ENCODE measurements around the gene PNRC2. TPM values are rescaled to one million over a fixed set of nuclear protein-coding genes. Genes with fewer than 3 reads are reported as not detected.

PNRC2 gene
- polyA plus RNA-seq, 3 donors: 71.7 to 89.7 (median 71.7) TPM

Small RNA genes lying within 50 kb of the gene (small RNA-seq; reads per million reads assigned to genes)
- not detected for gene MIR378F (ENCODE audit: insufficient read length, low read depth)

Other genes starting within 250 kb of the PNRC2 start
- 10 to 100 TPM; 25.4 to 31.2 (median 28.7) TPM for gene ELOA, start 216.4 kb upstream of the PNRC2 start, polyA plus RNA-seq
- 10 to 100 TPM; 20.8 to 40.8 (median 29.9) TPM for gene PITHD1, start 181.4 kb upstream of the PNRC2 start, polyA plus RNA-seq
- gene LYPLA2, start 168.7 kb upstream of the PNRC2 start, polyA plus RNA-seq: 10 to 100 TPM; 68.3 to 86.7 (median 74.1) TPM
- 10 to 100 TPM; 17.6 to 21.9 (median 18.0) TPM for gene GALE, start 159.1 kb upstream of the PNRC2 start, polyA plus RNA-seq
- 10 to 100 TPM; 17.8 to 26.7 (median 22.1) TPM for gene HMGCL, start 134.4 kb upstream of the PNRC2 start, polyA plus RNA-seq
- 10 to 100 TPM; 24.2 to 97.7 (median 96.6) TPM for gene FUCA1, start 91.5 kb upstream of the PNRC2 start, polyA plus RNA-seq
- gene CNR2, start 46.5 kb upstream of the PNRC2 start, polyA plus RNA-seq: under 1 TPM; 0.03 to 0.12 (median 0.11) TPM
- gene SRSF10, start 20.5 kb downstream of the PNRC2 start, polyA plus RNA-seq: 10 to 100 TPM; 66.6 to 76.2 (median 75.6) TPM
- not detected for gene MYOM3, start 152.3 kb downstream of the PNRC2 start, polyA plus RNA-seq
- gene IL22RA1, start 183.3 kb downstream of the PNRC2 start, polyA plus RNA-seq: not detected
- not detected for gene IFNLR1, start 227.5 kb downstream of the PNRC2 start, polyA plus RNA-seq

Data from CD14-positive monocyte (primary cell).